ENCODE measurements around the gene CAVIN2. TPM values are rescaled to one million over a fixed set of nuclear protein-coding genes. Genes with fewer than 3 reads are reported as not detected.

The CAVIN2 gene
- polyA plus RNA-seq, 2 of the 4 experiments (the other 2 are of a cell fraction) = 9.6 to 20.3 TPM

DNA sequence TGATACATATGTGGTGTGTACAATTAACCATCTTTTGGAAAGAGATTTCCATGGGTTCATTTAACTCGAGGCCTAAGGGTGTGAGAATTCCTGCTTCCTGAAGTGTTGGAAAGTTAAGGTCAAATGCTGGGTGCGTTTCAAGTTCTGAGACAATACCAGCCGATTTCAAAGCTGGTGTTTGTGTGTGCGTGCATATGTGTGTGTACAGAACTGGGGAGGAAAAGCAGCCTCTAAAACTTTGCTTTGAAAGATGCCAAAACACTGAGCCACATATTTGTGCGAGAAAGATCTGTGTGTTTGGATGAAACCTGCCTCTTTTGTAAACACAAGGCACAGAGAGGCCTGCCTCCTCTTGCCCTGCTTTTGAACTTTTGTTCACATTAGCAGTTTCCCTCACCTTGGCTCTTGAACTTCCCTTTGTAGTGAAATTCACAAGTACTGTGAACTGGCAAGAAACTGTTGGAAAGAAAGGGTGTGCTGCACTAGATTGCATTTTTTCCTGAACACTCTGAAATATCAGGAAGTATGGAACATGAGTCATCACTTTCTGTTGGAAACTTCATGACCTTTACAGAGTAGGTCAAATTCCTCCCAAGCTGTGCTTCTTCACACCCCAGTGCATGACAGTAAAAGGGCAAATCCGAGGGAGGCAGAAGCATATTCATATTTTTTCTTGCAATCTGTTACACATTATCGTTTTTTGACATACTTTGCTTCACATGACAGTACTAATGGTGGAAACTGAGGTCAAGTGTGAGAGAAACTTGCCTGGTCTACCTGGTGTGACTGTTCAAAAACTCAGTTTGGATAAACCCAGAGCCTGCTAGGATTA, 20.0 kb upstream of the CAVIN2 start:
- H3K27ac ChIP-seq = peak overlapping the region; percentile 87 to 91
- WGBS (ENCODE audit: missing lambda C conversion rate) = 2% methylated on average over 7 of the region's 7 CpGs
- H3K4me3 ChIP-seq = no peak overlapping the region
- peaks cover 67% of the 10 kb centered on the region for H3K4me1 ChIP-seq
- ATAC-seq (peak; percentile 88 to 89), FAIRE-seq (peak; percentile 98), DNase-seq (ENCODE audit: low read depth in 1 of 2, low spot score in 1 of 2) (peak; percentile 59 to 95)
- CTCF ChIA-PET = interaction anchor here (1.0 to 1.2 kb wide), 2 partner anchors 54 to 296 kb away, joined by 3 to 4 read pairs; no protein-coding TSS in a partner anchor
- POLR2A ChIA-PET = interaction anchor here (1.1 kb wide), 1 partner anchor 20 kb away, joined by 3 read pairs; the partner anchor contains the start of gene CAVIN2
- peak overlapping the region; percentile 69 for H3K4me2 ChIP-seq
- peaks cover 14% of the 10 kb centered on the region; the same call in 1 of the 3 replicates for H3K9me3 ChIP-seq
- no peak for TF ChIP-seq CBX8 (IDR thresholded peaks at IDR 0.05)
- TF ChIP-seq MYC (IDR thresholded peaks at IDR 0.05; ENCODE audit: borderline replicate concordance, low read length) = no peak
- no peak for TF ChIP-seq BHLHE40 (IDR thresholded peaks at IDR 0.05; ENCODE audit: low read depth, low read length)
- no peak for TF ChIP-seq HOXA7 (CRISPR knock-in tag; IDR thresholded peaks at IDR 0.05)
- peak; percentile 21 to 56 for TF ChIP-seq RAD21 (conservative IDR thresholded peaks at IDR 0.05 in 1 of 2, IDR thresholded peaks at IDR 0.05 in 1 of 2)
- no peak for TF ChIP-seq RCOR1 (IDR thresholded peaks at IDR 0.05; ENCODE audit: low read depth, low read length)
- TF ChIP-seq NPAS2 (CRISPR knock-in tag; IDR thresholded peaks at IDR 0.05; ENCODE audit: borderline replicate concordance) = no peak
- TF ChIP-seq PHF8 (IDR thresholded peaks at IDR 0.05; ENCODE audit: borderline replicate concordance, low read depth) = no peak
- TF ChIP-seq HOXB5 (CRISPR knock-in tag; IDR thresholded peaks at IDR 0.05) = 0 out of 2 replicates have a peak, but pooled peaks have one; percentile 55
- TF ChIP-seq, protein P1, sequence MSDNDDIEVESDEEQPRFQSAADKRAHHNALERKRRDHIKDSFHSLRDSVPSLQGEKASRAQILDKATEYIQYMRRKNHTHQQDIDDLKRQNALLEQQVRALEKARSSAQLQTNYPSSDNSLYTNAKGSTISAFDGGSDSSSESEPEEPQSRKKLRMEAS (IDR thresholded peaks at IDR 0.05) = peak; percentile 94
- TF ChIP-seq RARB (CRISPR knock-in tag; IDR thresholded peaks at IDR 0.05) = peak; percentile 93
- TF ChIP-seq, protein P2, sequence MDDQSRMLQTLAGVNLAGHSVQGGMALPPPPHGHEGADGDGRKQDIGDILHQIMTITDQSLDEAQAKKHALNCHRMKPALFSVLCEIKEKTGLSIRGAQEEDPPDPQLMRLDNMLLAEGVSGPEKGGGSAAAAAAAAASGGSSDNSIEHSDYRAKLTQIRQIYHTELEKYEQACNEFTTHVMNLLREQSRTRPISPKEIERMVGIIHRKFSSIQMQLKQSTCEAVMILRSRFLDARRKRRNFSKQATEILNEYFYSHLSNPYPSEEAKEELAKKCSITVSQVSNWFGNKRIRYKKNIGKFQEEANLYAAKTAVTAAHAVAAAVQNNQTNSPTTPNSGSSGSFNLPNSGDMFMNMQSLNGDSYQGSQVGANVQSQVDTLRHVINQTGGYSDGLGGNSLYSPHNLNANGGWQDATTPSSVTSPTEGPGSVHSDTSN (IDR thresholded peaks at IDR 0.05) = peak; percentile 51; the same call in 1 of the 2 replicates
- TF ChIP-seq TFCP2L1 (CRISPR knock-in tag; IDR thresholded peaks at IDR 0.05) = no peak
- no peak for TF ChIP-seq HDAC2 (IDR thresholded peaks at IDR 0.05)
- TF ChIP-seq TP53 (CRISPR knock-in tag; IDR thresholded peaks at IDR 0.05) = peak; percentile 67; the same call in 1 of the 2 replicates
- no peak for TF ChIP-seq POLR2AphosphoS2 (conservative IDR thresholded peaks at IDR 0.05; ENCODE audit: low read length)
- TF ChIP-seq MAZ (IDR thresholded peaks at IDR 0.05; ENCODE audit: borderline replicate concordance, low read depth, low read length) = no peak
- TF ChIP-seq HEYL (CRISPR knock-in tag; IDR thresholded peaks at IDR 0.05) = peak; percentile 67; the same call in 1 of the 2 replicates
- TF ChIP-seq HOXB13 (CRISPR knock-in tag; IDR thresholded peaks at IDR 0.05; ENCODE audit: low read depth) = peak; percentile 77; the same call in 1 of the 2 replicates
- peak; percentile 55 to 79; a peak in 3 of 4 replicates for TF ChIP-seq CEBPB (IDR thresholded peaks at IDR 0.05)
- TF ChIP-seq, protein P3, sequence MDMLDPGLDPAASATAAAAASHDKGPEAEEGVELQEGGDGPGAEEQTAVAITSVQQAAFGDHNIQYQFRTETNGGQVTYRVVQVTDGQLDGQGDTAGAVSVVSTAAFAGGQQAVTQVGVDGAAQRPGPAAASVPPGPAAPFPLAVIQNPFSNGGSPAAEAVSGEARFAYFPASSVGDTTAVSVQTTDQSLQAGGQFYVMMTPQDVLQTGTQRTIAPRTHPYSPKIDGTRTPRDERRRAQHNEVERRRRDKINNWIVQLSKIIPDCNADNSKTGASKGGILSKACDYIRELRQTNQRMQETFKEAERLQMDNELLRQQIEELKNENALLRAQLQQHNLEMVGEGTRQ (IDR thresholded peaks at IDR 0.05) = no peak
- no peak for TF ChIP-seq ZC3H11A (IDR thresholded peaks at IDR 0.05)
- TF ChIP-seq CBX2 (IDR thresholded peaks at IDR 0.05; ENCODE audit: borderline replicate concordance, low read depth) = no peak
- TF ChIP-seq ZNF302 (CRISPR knock-in tag; IDR thresholded peaks at IDR 0.05) = no peak; the same call in 1 of the 2 replicates
- TF ChIP-seq POLR2A (IDR thresholded peaks at IDR 0.05; ENCODE audit: low read length) = no peak
- TF ChIP-seq ZFP36 (IDR thresholded peaks at IDR 0.05; ENCODE audit: borderline replicate concordance, partially characterized antibody) = no peak
- TF ChIP-seq NR3C1 (IDR thresholded peaks at IDR 0.05) = no peak
- TF ChIP-seq RFX5 (IDR thresholded peaks at IDR 0.05) = no peak
- peak; percentile 86 for TF ChIP-seq JUNB (IDR thresholded peaks at IDR 0.05)
- peak; percentile 100 for TF ChIP-seq MAFK (IDR thresholded peaks at IDR 0.05; ENCODE audit: partially characterized antibody)
- TF ChIP-seq, protein P4, sequence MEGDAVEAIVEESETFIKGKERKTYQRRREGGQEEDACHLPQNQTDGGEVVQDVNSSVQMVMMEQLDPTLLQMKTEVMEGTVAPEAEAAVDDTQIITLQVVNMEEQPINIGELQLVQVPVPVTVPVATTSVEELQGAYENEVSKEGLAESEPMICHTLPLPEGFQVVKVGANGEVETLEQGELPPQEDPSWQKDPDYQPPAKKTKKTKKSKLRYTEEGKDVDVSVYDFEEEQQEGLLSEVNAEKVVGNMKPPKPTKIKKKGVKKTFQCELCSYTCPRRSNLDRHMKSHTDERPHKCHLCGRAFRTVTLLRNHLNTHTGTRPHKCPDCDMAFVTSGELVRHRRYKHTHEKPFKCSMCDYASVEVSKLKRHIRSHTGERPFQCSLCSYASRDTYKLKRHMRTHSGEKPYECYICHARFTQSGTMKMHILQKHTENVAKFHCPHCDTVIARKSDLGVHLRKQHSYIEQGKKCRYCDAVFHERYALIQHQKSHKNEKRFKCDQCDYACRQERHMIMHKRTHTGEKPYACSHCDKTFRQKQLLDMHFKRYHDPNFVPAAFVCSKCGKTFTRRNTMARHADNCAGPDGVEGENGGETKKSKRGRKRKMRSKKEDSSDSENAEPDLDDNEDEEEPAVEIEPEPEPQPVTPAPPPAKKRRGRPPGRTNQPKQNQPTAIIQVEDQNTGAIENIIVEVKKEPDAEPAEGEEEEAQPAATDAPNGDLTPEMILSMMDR (IDR thresholded peaks at IDR 0.05) = no peak
- TF ChIP-seq, protein P5, sequence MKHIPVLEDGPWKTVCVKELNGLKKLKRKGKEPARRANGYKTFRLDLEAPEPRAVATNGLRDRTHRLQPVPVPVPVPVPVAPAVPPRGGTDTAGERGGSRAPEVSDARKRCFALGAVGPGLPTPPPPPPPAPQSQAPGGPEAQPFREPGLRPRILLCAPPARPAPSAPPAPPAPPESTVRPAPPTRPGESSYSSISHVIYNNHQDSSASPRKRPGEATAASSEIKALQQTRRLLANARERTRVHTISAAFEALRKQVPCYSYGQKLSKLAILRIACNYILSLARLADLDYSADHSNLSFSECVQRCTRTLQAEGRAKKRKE (CRISPR knock-in tag; IDR thresholded peaks at IDR 0.05; ENCODE audit: low read depth) = no peak
- no peak for TF ChIP-seq FOSB (CRISPR knock-in tag; IDR thresholded peaks at IDR 0.05)
- TF ChIP-seq, protein P6, sequence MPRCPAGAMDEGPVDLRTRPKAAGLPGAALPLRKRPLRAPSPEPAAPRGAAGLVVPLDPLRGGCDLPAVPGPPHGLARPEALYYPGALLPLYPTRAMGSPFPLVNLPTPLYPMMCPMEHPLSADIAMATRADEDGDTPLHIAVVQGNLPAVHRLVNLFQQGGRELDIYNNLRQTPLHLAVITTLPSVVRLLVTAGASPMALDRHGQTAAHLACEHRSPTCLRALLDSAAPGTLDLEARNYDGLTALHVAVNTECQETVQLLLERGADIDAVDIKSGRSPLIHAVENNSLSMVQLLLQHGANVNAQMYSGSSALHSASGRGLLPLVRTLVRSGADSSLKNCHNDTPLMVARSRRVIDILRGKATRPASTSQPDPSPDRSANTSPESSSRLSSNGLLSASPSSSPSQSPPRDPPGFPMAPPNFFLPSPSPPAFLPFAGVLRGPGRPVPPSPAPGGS (IDR thresholded peaks at IDR 0.05) = peak; percentile 64; the same call in 1 of the 3 replicates
- peak; percentile 85 for TF ChIP-seq NFE2L2 (conservative IDR thresholded peaks at IDR 0.05; ENCODE audit: low read length)
- TF ChIP-seq JUN (IDR thresholded peaks at IDR 0.05) = peak; percentile 92 to 94; a peak in 4 of 5 replicates
